ENCODE measurements around the gene CBFB.
"Not testable (repeated sequence)": the region's sequence is repeated elsewhere in the genome, so short reads cannot be mapped to it uniquely, and the experiment has no call there.

The CBFB gene

GRCh38 chr16:67098599-67098998 lies 69.7 kb downstream of the CBFB start:
- no peak for DNase-seq (ENCODE audit: low read depth in 2 of 2)

- DNase-seq (ENCODE audit: low read depth in 2 of 2) = no peak
Measured at GRCh38 chr16:67100569-67101310, 71.8 kb downstream of the CBFB start.

GRCh38 chr16:67101311-67102082 lies 72.5 kb downstream of the CBFB start:
- no peak for DNase-seq (ENCODE audit: low read depth in 2 of 2)

GRCh38 chr16:67104061-67104460 lies 75.1 kb downstream of the CBFB start:
- no peak for DNase-seq (ENCODE audit: low read depth in 2 of 2)

GRCh38 chr16:67104845-67105244 lies 75.9 kb downstream of the CBFB start:
- DNase-seq (ENCODE audit: low read depth in 2 of 2) = no peak

- DNase-seq (ENCODE audit: low read depth in 2 of 2) = no peak
Measured at GRCh38 chr16:67105246-67105645, 76.3 kb downstream of the CBFB start.

- DNase-seq (ENCODE audit: low read depth in 2 of 2) = no peak
Measured at GRCh38 chr16:67105881-67106280, 76.9 kb downstream of the CBFB start.

- no peak for DNase-seq (ENCODE audit: low read depth in 2 of 2)
Measured at GRCh38 chr16:67108489-67108888, 79.5 kb downstream of the CBFB start.

- DNase-seq (ENCODE audit: low read depth in 2 of 2) = no peak
Measured at GRCh38 chr16:67108931-67109406, 80.0 kb downstream of the CBFB start.

GRCh38 chr16:67109407-67110135 lies 80.6 kb downstream of the CBFB start, which contains the start of gene PHAF1:
PHAF1 (plus strand) TSS chr16:67109941; CDS start chr16:67110176, 235 bp downstream.
- DNase-seq (ENCODE audit: low read depth in 2 of 2) = peak; percentile 91

- no peak for DNase-seq (ENCODE audit: low read depth in 2 of 2)
Measured at GRCh38 chr16:67111951-67112444, 83.0 kb downstream of the CBFB start.

- DNase-seq (ENCODE audit: low read depth in 2 of 2) = no peak
Measured at GRCh38 chr16:67112591-67113399, 83.8 kb downstream of the CBFB start.

- DNase-seq (ENCODE audit: low read depth in 2 of 2) = no peak
Measured at GRCh38 chr16:67114793-67115192, 85.8 kb downstream of the CBFB start.

- no peak for DNase-seq (ENCODE audit: low read depth in 2 of 2)
Measured at GRCh38 chr16:67115639-67116038, 86.7 kb downstream of the CBFB start.

- no peak for DNase-seq (ENCODE audit: low read depth in 2 of 2)
Measured at GRCh38 chr16:67116388-67117311, 87.7 kb downstream of the CBFB start.

GRCh38 chr16:67117716-67118115 lies 88.8 kb downstream of the CBFB start:
- DNase-seq (ENCODE audit: low read depth in 2 of 2) = no peak

GRCh38 chr16:67120025-67120424 lies 91.1 kb downstream of the CBFB start:
- DNase-seq (ENCODE audit: low read depth in 2 of 2) = no peak

GRCh38 chr16:67122799-67123198 lies 93.8 kb downstream of the CBFB start:
- DNase-seq (ENCODE audit: low read depth in 2 of 2) = not testable (repeated sequence)

GRCh38 chr16:67128417-67128816 lies 99.5 kb downstream of the CBFB start:
- DNase-seq (ENCODE audit: low read depth in 2 of 2) = no peak

- DNase-seq (ENCODE audit: low read depth in 2 of 2) = no peak
Measured at GRCh38 chr16:67128887-67129286, 99.9 kb downstream of the CBFB start.
